ENCODE data around the gene ESYT1.
A peak's percentile ranks its signal among the peaks of the same experiment; 100 is the strongest.

Gene ESYT1

GRCh38 chr12:56084958-56085543, 43.0 kb upstream of the ESYT1 start:
- no peaks in the 10 kb centered on the region for H3K9me3 ChIP-seq (ENCODE audit: insufficient read depth, low read depth, low read length)
- no peak overlapping the region for H3K9ac ChIP-seq (ENCODE audit: low read depth, low read length, poor library complexity, severe bottlenecking)
- peaks cover under 1% of the 10 kb centered on the region for H3K4me1 ChIP-seq (ENCODE audit: insufficient read depth, low read length, poor library complexity, severe bottlenecking)
- H3F3A ChIP-seq (ENCODE audit: low read depth), result no peaks in the 10 kb centered on the region
- H3K9me2 ChIP-seq (replicated peaks; ENCODE audit: low read depth, low read length), result no peaks in the 10 kb centered on the region
- no peaks in the 10 kb centered on the region for H3K36me3 ChIP-seq (ENCODE audit: insufficient read depth, low read length)
- H2AFZ ChIP-seq (ENCODE audit: low read length), result no peak overlapping the region
- H3K27me3 ChIP-seq (ENCODE audit: insufficient read depth, low read length, poor library complexity, severe bottlenecking), result no peaks in the 10 kb centered on the region
- no peak overlapping the region for H3K4me3 ChIP-seq (ENCODE audit: low read length, poor library complexity, severe bottlenecking)
- H4K20me1 ChIP-seq (ENCODE audit: insufficient read depth, low read length, poor library complexity, severe bottlenecking), result no peaks in the 10 kb centered on the region
- no peaks in the 10 kb centered on the region for H3K79me2 ChIP-seq (ENCODE audit: insufficient read depth, low read length)
- TF ChIP-seq EZH2phosphoT487 (IDR thresholded peaks at IDR 0.05; ENCODE audit: borderline replicate concordance), result no peak
- peak; percentile 76 for TF ChIP-seq CTCF (conservative IDR thresholded peaks at IDR 0.05; ENCODE audit: low read length)
- H3K4me2 ChIP-seq (ENCODE audit: low read depth, low read length, poor library complexity, severe bottlenecking), result no peak overlapping the region

GRCh38 chr12:56086096-56086495, 42.0 kb upstream of the ESYT1 start:
- Histone ChIP-seq H3K4me3 (ENCODE audit: low read length, poor library complexity, severe bottlenecking) (no peak overlapping the region), H3K27me3 (ENCODE audit: insufficient read depth, low read length, poor library complexity, severe bottlenecking) (no peaks in the 10 kb centered on the region), H3K36me3 (ENCODE audit: insufficient read depth, low read length) (no peaks in the 10 kb centered on the region), H3K9me2 (replicated peaks; ENCODE audit: low read depth, low read length) (no peaks in the 10 kb centered on the region), H3K4me1 (ENCODE audit: insufficient read depth, low read length, poor library complexity, severe bottlenecking) (no peaks in the 10 kb centered on the region), H3K9ac (ENCODE audit: low read depth, low read length, poor library complexity, severe bottlenecking) (no peak overlapping the region), H3K79me2 (ENCODE audit: insufficient read depth, low read length) (no peaks in the 10 kb centered on the region), H4K20me1 (ENCODE audit: insufficient read depth, low read length, poor library complexity, severe bottlenecking) (no peaks in the 10 kb centered on the region), H3K4me2 (ENCODE audit: low read depth, low read length, poor library complexity, severe bottlenecking) (no peak overlapping the region), H2AFZ (ENCODE audit: low read length) (no peak overlapping the region), H3K9me3 (ENCODE audit: insufficient read depth, low read depth, low read length) (no peaks in the 10 kb centered on the region), H3F3A (ENCODE audit: low read depth) (no peaks in the 10 kb centered on the region)
- no peak for TF ChIP-seq CTCF (conservative IDR thresholded peaks at IDR 0.05; ENCODE audit: low read length)
- TF ChIP-seq EZH2phosphoT487 (IDR thresholded peaks at IDR 0.05; ENCODE audit: borderline replicate concordance), result no peak

GRCh38 chr12:56086608-56087007, 41.5 kb upstream of the ESYT1 start:
- no peak overlapping the region for H3K4me2 ChIP-seq (ENCODE audit: low read depth, low read length, poor library complexity, severe bottlenecking)

More at GRCh38 chr12:56086608-56087007, 41.5 kb upstream of the ESYT1 start:
- no peaks in the 10 kb centered on the region for H4K20me1 ChIP-seq (ENCODE audit: insufficient read depth, low read length, poor library complexity, severe bottlenecking)
- H2AFZ ChIP-seq (ENCODE audit: low read length), result no peak overlapping the region
- TF ChIP-seq CTCF (conservative IDR thresholded peaks at IDR 0.05; ENCODE audit: low read length) (no peak), EZH2phosphoT487 (IDR thresholded peaks at IDR 0.05; ENCODE audit: borderline replicate concordance) (no peak)
- no peaks in the 10 kb centered on the region for H3K36me3 ChIP-seq (ENCODE audit: insufficient read depth, low read length)
- no peaks in the 10 kb centered on the region for H3K9me2 ChIP-seq (replicated peaks; ENCODE audit: low read depth, low read length)
- no peaks in the 10 kb centered on the region for H3K9me3 ChIP-seq (ENCODE audit: insufficient read depth, low read depth, low read length)
- H3K27me3 ChIP-seq (ENCODE audit: insufficient read depth, low read length, poor library complexity, severe bottlenecking), result no peaks in the 10 kb centered on the region
- H3K9ac ChIP-seq (ENCODE audit: low read depth, low read length, poor library complexity, severe bottlenecking), result no peak overlapping the region
- H3F3A ChIP-seq (ENCODE audit: low read depth), result no peaks in the 10 kb centered on the region
- no peaks in the 10 kb centered on the region for H3K79me2 ChIP-seq (ENCODE audit: insufficient read depth, low read length)
- no peak overlapping the region for H3K4me3 ChIP-seq (ENCODE audit: low read length, poor library complexity, severe bottlenecking)
- H3K4me1 ChIP-seq (ENCODE audit: insufficient read depth, low read length, poor library complexity, severe bottlenecking), result no peaks in the 10 kb centered on the region
